GM18873 (cell line): Measurements from ENCODE around the gene HSPBAP1.
"Not testable (repeated sequence)": the region's sequence is repeated elsewhere in the genome, so short reads cannot be mapped to it uniquely, and the experiment has no call there.

Experiments used
- ATAC-seq: cut with Tn5 transposase; IDR thresholded peaks from one replicate; pipeline ENCODE4 v1.9.1; 2021; ENCODE audit warnings: mild to moderate bottlenecking, moderate library complexity, moderate number of reproducible peaks; ENCODE audit not compliant: unreplicated experiment, low FRiP score

Gene HSPBAP1

DNA sequence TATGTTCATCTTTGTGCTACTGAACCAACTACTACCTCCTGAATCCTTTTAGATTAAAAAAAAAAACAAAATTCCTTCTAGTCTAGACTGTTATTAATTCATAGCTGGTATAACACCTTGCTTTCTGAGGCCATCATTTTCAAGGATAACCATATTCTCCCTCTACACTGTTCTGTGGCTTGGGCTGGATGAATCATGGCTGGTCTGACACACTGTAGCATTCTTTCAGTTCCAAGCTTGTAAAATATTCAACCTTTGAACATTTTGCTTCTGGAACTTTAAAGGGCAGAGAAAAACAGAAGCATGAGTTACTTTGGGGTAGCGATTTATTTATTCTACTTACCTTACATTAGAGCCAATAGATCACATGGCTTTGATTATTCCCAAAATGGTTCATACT, 7.6 kb downstream of the HSPBAP1 start:
- no peak for ATAC-seq

GRCh38 chr3:122785231-122785630, 8.4 kb downstream of the HSPBAP1 start:
- ATAC-seq, result no peak

- no peak for ATAC-seq
Measured at GRCh38 chr3:122784436-122784835, 9.2 kb downstream of the HSPBAP1 start.

DNA sequence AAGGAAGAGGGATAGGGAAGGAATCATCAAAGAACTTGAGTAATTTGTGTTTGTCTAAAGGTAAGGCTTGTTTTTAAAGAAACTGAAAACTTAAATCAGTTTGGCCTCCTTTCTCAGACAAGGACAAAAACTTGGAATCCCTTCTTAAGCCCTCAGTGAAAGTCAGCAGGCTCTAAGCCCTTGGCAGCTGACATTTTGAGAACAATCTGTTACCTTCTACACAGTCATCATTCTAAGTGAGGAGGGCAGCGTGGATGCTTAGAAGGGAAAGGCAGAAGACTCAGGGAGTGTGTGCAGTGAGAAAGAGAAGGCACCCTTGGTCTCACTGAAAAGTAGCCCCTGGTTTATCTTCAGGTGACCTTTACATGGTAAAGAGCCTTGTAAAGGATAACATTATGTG, 10.8 kb downstream of the HSPBAP1 start:
- ATAC-seq, result no peak

DNA sequence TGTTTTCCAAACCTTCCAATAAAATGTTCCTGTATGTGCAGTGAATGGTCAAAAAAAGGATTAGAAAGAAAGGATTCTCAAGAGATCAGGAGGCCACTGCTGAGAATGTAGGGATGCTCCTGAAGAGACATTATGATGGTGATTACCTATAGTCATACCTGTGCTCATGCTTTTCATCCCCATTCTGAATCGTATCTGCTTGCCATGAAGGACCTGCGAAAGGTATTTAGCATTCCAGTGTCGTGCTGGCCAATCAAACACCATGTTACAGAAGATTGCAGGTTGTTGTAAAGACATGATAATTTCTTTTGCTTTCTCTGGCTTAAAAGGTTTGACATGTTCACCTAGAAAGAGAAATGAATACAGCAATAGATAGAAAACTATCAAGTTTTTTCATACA, 16.1 kb downstream of the HSPBAP1 start:
- ATAC-seq, result no peak

DNA sequence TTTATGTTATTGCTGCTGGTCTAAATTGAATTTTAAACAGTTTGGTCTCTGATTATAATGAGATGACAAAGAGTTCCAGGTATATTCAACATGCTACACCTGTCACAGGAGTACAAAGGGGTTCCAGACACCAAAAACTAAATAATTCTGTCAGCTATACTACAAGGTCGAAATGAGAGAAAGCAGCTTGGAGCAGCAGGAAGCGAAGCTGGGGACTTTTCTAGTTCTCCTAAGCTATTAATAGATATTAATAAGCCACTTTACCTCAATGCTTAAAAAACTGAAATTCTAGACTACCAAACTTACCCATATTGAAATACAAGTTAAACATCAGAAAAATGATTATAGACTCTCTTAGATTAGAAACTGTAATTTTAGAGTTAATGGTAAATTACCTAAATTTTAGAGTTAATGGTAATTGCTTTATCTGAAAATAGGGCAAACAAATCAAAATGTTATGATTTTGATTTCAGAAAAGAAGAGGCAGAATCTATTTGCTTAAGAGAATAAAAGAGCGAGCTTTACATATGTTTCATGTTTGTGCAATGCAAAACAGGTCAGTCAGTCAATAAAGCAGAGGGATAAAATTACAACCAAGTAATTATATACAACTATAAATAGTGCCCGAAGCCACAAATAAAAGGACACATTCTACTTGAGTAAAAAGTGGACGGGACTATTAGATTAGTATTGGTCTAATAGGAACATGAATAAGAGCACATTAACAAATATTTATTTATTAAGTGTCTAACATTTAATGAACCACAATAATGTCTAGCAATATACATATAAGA, 16.8 kb downstream of the HSPBAP1 start:
- ATAC-seq, result no peak

GRCh38 chr3:122774564-122774963, 19.1 kb downstream of the HSPBAP1 start:
- ATAC-seq, result no peak

DNA sequence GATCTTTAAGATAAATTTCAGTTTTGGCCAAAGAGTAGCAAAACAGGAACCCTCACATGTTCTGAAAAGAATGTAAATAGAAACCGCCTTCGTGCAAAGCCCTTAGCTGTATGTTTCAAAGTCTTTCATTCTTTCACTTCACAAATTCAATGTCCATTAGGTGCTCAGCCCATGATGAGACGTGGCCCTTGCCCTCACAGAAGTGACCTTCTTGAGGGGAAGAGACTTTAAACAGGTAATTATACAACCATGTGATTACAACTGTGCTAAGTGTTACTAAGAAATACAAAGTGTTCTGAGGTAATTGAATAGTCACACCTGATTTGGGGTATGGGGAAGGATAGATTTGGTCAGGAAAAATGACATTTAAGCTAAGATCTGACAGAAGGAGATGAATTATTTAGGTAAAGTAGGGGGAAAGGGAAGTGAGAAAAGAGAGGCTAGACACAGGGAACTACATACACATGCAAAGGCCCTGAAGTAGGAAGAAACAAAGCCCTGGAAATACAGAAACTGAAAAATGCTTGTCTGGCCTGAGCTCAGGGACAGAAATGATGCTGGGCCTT, 19.6 kb downstream of the HSPBAP1 start:
- no peak for ATAC-seq

- no peak for ATAC-seq
Measured at GRCh38 chr3:122772827-122773226, 20.8 kb downstream of the HSPBAP1 start.

DNA sequence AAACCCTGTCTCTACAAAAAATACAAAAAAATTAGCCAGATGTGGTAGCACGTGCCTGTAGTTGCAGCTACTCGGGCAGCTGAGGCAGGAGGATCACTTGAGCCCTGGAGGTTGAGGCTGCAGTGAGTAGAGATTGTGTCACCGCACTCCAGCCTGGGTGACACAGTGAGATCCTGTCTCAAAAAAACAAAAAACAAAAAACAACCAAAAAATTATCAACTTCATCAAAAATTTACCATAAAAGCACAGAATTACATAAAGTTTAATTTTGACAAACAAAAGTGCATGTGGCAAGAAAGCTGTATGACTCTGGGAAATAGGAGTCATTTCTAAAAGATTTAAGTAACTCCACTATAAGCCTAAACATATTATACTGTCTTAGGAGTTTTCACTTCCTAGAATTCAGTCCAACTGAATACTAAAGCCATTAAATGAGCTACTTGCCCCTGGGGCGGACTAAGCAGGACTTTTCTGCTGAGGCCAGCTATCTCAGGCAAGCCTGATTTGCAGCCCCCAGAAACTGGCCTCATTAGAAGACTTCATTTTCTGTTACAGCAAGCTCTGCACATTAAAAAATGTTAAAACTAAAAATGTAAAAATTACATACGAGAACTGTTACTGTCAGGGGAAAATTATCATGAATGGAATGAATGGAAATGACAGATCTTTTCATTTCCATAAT, 23.0 kb downstream of the HSPBAP1 start:
- no peak for ATAC-seq

DNA sequence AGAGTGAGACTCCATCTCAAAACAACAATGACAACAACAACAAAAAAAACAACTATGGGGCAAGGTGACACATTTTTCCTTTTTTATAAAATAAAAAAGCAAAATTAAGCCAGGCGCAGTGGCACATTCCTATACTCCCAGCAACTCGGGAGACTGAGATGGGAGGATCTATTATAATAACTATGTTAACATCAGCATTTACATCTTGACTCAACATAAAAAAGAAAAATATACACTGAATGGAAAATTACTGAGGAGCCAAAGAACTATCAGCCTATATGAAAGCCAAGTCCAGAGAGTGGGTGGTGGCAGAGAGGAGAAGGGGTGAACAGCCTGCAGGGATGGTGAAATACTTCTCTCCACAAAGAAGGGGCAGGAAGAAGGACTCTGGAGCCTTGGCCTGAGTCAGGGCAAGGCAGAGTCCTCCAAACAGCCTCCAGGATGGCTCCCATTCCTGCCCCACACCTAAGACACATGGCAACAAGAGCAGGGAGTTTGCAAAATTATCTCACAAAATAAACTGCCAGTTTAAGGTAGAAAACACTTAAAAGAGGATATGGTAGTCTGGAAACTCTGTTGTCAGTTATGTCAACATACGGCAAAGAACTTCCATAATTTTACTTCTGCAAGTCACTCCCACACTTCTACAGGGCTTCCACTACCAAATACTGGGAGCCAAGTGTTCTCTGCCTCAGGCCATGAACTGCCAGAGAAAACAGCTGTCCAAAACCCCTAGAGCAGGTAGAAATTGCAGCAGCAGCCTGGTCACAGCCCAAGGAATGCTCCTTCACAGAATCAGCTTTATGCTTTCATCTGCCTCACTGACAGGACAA, 25.9 kb downstream of the HSPBAP1 start:
- ATAC-seq, result no peak

DNA sequence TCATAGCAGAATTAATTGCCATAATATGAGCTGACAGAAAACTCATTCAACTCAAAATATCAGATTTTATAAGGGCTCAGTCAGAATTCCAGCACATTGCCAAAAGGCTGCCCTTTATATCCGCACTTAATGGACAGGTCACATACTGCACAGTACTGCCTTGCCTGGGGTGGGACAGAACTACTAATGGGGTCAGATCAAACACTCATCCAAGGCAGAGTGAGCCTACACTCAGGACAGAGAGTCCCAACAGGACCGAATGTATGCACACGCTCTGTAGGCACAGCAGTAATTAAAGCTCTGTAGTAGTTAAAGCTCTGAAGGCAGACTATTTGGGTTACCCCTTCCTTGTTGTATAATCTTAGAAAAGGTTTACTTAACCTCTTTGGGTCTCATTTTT, 27.2 kb downstream of the HSPBAP1 start:
- ATAC-seq, result no peak

- ATAC-seq, result no peak
Measured at GRCh38 chr3:122760453-122761271, 33.0 kb downstream of the HSPBAP1 start.

DNA sequence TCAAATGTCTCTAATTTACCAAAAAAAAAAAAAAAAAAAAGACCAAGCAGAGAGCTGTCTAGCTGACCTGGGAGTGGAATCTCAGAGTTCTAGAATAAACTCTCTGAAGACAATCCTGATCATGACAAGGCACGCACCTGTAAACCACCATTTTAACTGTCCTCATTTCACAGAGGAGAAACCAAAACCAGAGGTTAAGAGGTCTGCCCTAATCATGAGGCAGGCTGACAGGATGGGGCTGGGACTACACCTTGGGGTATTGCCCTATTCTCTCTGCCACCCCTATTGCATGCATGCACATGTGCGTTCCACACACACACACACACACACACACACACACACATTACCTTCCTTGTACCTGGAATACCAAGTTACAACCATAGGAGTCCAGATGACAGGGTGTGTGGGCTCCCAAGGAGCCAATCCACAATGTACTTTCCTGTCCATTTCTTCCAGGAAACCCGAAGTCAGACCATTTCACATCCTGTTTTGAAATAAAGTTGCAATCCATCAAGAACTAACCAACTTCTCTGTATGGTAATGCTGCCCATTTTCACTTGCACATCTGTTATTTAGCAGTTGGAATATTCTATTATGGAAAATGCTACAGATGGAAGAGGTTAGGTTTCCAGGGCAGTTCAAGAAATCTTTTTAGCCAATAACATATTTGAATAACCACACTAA, 34.6 kb downstream of the HSPBAP1 start:
- no peak for ATAC-seq

DNA sequence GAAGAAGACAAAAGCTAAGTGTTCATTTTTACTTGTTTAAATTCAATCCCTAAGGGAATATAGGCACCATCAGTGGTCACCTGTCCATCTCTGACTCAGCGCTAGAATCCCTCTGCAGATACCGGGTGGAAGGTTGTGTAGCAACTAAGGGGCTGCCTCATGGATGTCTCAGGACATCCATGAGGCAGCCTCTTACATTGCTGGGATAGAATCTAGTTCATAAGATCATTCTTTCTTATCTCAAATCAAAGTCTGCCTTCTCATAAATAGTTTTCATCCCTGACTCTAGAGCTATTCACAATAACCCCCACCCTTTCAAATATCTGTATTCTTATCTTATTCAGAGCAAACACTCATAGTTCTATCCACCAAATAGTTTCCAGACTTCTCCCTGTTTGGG, 38.1 kb downstream of the HSPBAP1 start:
- ATAC-seq, result no peak

GRCh38 chr3:122754929-122755328, 38.7 kb downstream of the HSPBAP1 start:
- no peak for ATAC-seq

DNA sequence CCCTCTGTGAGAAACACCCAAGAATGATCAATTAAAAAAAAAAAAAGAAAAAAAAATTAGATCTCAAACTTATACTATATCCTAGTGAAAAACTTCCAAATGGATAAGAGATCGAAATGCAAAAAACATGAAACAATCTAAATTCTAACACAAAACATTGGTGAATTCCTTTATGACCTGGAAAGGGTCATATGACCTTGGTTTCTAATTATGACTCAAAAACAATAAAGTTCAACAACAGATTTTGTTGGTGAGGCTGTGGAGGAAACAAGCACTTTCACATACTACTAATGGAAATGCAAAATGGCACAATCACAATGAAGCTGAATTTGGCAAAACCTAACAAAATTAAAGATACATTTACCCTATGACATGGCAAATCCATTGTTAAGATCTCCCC, 45.3 kb downstream of the HSPBAP1 start:
- ATAC-seq, result no peak

GRCh38 chr3:122747295-122747694, 46.3 kb downstream of the HSPBAP1 start:
- ATAC-seq, result not testable (repeated sequence)

- no peak for ATAC-seq
Measured at GRCh38 chr3:122745369-122746021, 48.1 kb downstream of the HSPBAP1 start.
